Suppressor macrophage treated with lipopolysaccharide for 1 hour (primary cell): ENCODE data around the gene DEFB121.
"Not testable (repeated sequence)": the region's sequence is repeated elsewhere in the genome, so short reads cannot be mapped to it uniquely, and the experiment has no call there.

Experiments used
- DNase-seq, 3 donors: peaks; one replicate each; pipeline ENCODE4 v3.0.0-alpha.2; 2020 to 2022

Gene DEFB121

GRCh38 chr20:31406115-31406514 lies at the start of gene DEFB121:
DEFB121 (minus strand) TSS chr20:31406215; CDS start chr20:31406152, 63 bp downstream.
- no peak for DNase-seq

DNA sequence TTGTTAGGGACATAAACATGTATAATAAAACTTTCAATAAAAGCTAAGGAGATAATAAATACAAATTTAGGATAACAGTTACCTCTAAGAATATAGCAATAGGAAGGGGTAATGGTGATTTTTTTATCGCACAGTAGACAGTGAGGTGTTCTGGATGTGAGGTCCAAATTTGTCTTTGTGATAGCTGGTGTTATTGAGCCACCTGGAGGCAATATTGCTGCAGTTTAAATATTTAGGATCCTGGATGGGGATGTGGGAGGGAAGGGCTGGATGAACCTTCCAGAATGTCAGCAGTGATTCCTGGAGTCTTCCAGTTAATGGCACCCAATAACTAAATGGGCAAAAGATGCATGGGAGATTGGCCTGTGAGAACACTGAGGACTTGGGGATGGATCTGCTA lies 48.3 kb upstream of the DEFB121 start:
- DNase-seq, result no peak

GRCh38 chr20:31452575-31452974 lies 46.6 kb upstream of the DEFB121 start:
- no peak for DNase-seq

DNA sequence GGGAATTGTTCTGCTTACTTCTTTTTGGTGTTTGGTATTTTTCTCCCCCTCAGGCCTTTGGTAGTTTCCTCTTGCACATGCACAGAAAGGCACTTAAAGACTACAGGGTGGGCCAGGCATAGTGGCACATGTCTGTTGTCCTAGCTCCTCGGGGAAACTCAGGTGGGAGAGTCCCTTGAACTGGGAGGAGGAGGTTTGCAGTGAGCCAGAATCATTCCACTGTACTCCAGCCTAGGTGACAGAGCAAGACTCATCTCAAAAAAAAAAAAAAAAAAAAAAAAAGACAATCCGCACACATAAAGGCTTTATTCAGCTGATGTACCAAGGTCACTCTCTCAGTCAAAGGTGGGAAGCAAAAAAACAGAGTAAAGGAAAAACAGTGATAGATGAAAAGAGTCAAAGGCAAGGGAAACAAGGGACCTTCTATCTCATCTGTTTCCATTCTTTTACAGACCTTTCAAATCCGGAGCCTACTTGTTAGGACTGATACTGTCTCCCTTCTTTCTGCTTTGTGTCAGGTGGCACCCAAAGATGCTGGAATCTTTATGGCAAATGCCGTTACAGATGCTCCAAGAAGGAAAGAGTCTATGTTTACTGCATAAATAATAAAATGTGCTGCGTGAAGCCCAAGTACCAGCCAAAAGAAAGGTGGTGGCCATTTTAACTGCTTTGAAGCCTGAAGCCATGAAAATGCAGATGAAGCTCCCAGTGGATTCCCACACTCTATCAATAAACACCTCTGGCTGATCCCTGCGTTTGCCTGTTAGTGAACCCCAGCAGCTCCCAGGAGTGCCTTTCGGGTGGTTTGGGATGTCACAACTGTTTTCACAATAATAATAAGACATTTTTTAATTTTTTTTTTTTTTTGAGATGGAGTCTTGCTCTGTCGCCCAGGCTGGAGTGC lies 43.7 kb upstream of the DEFB121 start:
- no peak for DNase-seq

- no peak for DNase-seq
Observed at GRCh38 chr20:31446084-31446819, 40.2 kb upstream of the DEFB121 start.

GRCh38 chr20:31440012-31440659 lies 34.1 kb upstream of the DEFB121 start, which contains the start of gene DEFB123:
DEFB123 (plus strand) TSS chr20:31440632; CDS start chr20:31440699, 67 bp downstream.
- DNase-seq, result peak; percentile 13 to 22 (median 16)

- no peak for DNase-seq
Observed at GRCh38 chr20:31430568-31431115, 24.6 kb upstream of the DEFB121 start.

DNA sequence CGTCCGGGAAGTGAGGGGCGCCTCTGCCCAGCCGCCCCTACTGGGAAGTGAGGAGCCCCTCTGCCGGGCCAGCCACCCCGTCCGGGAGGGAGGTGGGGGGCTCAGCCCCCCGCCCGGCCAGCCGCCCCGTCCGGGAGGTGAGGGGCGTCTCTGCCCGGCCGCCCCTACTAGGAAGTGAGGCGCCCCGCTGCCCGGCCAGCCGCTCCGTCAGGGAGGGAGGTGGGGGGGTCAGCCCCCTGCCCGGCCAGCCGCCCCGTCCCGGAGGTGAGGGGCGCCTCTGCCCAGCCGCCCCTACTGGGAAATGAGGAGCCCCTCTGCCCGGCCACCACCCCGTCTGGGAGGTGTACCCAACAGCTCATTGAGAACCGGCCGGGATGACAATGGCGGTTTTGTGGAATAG lies 21.6 kb upstream of the DEFB121 start:
- DNase-seq, result not testable (repeated sequence)

DNA sequence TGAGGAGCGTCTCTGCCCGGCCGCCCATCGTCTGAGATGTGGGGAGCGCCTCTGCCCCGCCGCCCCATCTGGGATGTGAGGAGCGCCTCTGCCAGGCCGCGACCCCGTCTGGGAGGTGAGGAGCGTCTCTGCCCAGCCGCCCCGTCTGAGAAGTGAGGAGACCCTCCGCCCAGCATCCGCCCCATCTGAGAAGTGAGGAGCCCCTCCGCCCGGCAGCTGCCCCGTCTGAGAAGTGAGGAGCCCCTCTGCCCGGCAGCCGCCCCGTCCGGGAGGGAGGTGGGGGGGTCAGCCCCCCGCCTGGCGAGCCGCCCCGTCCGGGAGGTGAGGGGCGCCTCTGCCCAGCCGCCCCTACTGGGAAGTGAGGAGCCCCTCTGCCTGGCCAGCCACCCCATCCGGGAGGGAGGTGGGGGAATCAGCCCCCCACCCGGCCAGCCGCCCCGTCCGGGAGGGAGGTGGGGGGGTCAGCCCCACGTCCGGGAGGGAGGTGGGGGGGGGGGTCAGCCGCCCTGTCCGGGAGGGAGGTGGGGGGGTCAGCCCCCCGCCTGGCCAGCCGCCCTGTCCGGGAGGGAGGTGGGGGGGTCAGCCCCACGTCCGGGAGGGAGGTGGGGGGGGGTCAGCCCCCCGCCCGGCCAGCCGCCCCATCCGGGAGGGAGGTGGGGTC lies 21.0 kb upstream of the DEFB121 start:
- not testable (repeated sequence) for DNase-seq

GRCh38 chr20:31425797-31426196 lies 19.8 kb upstream of the DEFB121 start:
- DNase-seq, result no peak

GRCh38 chr20:31418307-31418706 lies 12.3 kb upstream of the DEFB121 start:
- DNase-seq, result no peak

DNA sequence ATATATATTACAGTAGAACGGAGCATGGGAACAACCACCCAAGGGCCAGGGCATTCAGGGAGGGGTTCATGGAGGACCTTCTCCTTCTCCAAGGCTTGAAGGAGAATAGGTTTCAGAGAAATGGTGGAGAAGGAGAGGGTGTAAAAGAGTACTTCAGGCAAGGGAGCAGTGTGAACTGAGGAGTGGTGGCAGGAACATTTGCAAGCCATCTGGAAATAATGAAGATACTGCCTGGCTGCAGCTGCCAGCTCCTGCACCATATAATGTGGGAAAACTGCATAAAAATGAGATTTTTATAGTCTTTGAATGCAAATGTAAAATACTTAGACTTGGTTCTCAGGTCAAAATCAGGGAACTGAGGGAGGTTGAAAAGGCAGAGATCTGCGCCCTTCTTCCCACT lies 9.6 kb upstream of the DEFB121 start:
- no peak for DNase-seq

DNA sequence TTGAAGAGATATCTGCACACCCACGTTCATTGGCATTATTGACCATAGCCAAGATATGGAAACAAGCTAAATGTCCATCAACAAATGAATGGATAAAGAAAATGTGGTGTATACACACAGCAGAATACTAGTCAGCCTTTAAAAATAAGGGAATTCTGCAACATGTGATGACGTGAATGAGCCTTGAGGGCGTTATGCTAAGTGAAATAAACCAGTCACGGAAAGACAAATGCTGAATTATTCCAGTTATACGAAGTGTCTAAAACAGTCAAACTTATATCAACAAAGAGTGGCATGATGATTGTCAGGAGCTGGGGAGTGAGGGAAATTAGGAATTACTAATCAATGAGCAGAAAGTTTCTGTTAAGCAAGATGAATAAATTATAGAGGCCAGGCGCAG lies 8.4 kb upstream of the DEFB121 start:
- no peak for DNase-seq

GRCh38 chr20:31410011-31410410 lies 4.0 kb upstream of the DEFB121 start:
- no peak for DNase-seq

- no peak for DNase-seq
Observed at GRCh38 chr20:31403886-31404285, 2.1 kb downstream of the DEFB121 start.

GRCh38 chr20:31394900-31395299 lies 11.1 kb downstream of the DEFB121 start:
- no peak for DNase-seq

DNA sequence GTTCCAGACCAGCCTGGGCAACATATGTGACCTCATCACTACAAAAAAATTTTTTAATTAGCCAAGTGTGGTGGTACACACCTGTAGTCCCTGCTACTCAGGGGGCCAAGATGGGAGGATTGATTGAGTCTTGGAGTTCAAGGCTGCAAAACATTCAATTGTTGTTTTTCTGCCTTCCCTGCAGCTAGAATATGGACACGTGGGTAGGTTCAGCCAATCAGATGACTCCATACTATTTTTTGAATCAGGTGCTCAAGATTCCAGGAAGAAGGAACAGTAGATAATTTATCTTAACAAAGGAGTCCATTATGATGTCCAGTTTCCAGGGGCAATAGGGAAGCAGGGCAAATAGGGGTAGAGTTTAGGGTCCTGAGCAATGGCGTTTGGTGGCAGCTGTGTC lies 13.2 kb downstream of the DEFB121 start:
- no peak for DNase-seq

DNA sequence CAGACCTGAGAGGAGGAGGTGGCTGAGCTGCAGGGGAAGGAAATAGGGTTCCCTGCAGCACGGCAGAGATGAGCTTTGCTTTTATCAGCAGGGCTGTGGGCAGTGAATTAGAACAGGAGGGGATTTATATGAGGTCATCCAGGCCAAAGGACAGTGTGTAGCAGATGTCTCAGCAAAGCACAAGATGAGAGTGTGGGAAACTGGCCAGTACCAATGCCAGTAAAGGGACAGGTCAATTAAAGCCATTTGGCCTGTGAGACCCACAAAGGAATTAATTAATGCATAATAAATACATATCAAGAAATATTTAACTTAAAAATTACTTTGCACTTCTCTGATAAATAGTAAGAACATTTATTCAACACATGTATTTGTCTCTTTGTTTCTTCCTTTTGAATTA lies 15.5 kb downstream of the DEFB121 start, which contains the start of gene DEFB119:
Gene DEFB119 (minus strand): TSS at position 101 of the 400 bp plus-strand sequence. CDS start 107 bp downstream, outside the sequence.
- no peak for DNase-seq

DNA sequence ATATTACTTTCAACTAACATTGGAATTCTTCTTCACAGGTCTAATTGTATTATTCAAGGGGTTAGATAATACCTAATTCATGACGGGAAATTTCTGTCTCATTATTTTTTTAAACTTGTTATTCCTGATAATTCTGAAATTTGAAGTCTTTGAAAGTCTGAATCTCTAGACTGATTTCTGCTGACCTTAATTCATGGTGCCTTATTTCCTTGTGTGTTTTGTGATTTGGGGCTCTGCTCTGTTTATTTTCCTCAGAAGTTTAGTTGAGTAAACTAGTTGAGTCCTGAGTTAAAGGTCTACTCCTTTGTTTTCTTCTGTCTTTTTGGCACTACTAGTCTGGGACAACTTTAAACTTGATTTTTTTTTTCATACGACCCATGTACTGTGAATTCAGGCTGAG lies 31.7 kb downstream of the DEFB121 start:
- DNase-seq, result no peak

DNA sequence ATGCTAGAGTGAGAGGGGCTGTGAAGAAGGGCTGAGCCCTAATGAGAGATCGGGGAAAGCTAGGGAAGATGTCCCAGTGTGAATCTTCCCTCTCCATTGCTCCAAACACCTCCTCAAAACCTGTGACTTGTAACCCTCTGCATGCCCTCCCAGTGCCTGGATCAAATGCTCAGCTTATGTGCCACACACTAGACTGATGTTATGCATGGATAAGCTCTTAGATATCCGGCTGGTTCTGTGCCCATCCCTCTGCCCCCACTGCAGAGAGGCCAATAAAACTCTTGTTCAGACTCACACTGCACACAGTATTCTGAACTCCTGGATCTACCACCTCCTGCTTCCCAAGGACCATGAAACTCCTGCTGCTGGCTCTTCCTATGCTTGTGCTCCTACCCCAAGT lies 37.7 kb downstream of the DEFB121 start, which contains the start of gene DEFB118:
Gene DEFB118 (plus strand): TSS at position 301 of the 400 bp plus-strand sequence. CDS start 50 bp downstream, at position 351.
- no peak for DNase-seq

- DNase-seq, result not testable (repeated sequence)
Observed at GRCh38 chr20:31364272-31364671, 41.7 kb downstream of the DEFB121 start.

DNA sequence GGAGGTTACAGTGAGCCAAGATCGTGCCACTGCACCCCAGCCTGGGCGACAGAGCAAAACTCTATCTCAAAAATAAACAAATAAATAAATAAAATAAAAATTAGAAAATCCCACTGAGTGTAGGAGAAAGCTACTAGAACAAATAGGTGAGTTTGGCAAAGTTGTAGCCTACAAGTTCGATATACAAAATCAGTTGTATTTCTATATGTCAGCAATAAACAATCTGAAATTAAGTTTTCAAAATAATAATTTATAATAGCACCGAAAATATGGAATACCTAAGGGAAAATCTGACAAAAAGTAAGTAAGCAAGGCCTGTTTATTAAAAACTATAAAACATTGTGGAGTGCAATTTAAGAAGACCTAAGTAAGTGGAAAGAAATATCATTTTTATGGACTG lies 42.7 kb downstream of the DEFB121 start:
- no peak for DNase-seq
